BLaER1 treated with 17β-estradiol and CSF1 and Interleukin-3, amounts not matched to agents 10 nM and 100 nM (cell line): ENCODE data around the gene ARL8B.
A peak's percentile ranks its signal among the peaks of the same experiment; 100 is the strongest.

Experiments used
- H3K27ac ChIP-seq, 11 experiments: shearing (Covaris generic); formaldehyde crosslinking; 2 replicates each; pipeline ENCODE4 v1.8.1; 2022
- H3K27me3 ChIP-seq, 11 experiments: shearing (Covaris generic); formaldehyde crosslinking; 2 replicates each; pipeline ENCODE4 v1.8.1; 2022
- H3K36me3 ChIP-seq, 11 experiments: shearing (Covaris generic); formaldehyde crosslinking; 2 replicates each; pipeline ENCODE4 v1.8.1; 2022
- H3K4me1 ChIP-seq, 10 experiments: shearing (Covaris generic); formaldehyde crosslinking; 2 replicates each; pipeline ENCODE4 v1.8.1; 2022
- H3K4me2 ChIP-seq, 11 experiments: shearing (Covaris generic); formaldehyde crosslinking; 2 replicates each; pipeline ENCODE4 v1.8.1; 2022
- H3K4me3 ChIP-seq, 10 experiments: shearing (Covaris generic); formaldehyde crosslinking; 2 replicates each; pipeline ENCODE4 v1.8.1; 2022
- H3K9ac ChIP-seq, 11 experiments: shearing (Covaris generic); formaldehyde crosslinking; 2 replicates each; pipeline ENCODE4 v1.8.1; 2022
- H3K9me3 ChIP-seq, 11 experiments: shearing (Covaris generic); formaldehyde crosslinking; replicated peaks in 1 of 11; 2 replicates each; pipeline ENCODE4 v1.8.1; 2022
- H4K20me1 ChIP-seq, 11 experiments: shearing (Covaris generic); formaldehyde crosslinking; 2 replicates each; pipeline ENCODE4 v1.8.1; 2022
- Cebpa-rat ChIP-seq, 11 experiments: shearing (Covaris generic); IDR thresholded peaks; 2 replicates each; pipeline ENCODE4 v1.8.1; 2022

The ARL8B gene

GRCh38 chr3:5126586-5126985, 4.5 kb downstream of the ARL8B start:
- Histone ChIP-seq H3K27me3 (no peaks in the 10 kb centered on the region), H3K4me1 (peaks cover 30 to 77% (median 45%) of the 10 kb centered on the region in 10 experiments), H3K9me3 (no peaks in the 10 kb centered on the region), H3K36me3 (peaks cover 29 to 66% (median 47%) of the 10 kb centered on the region in 11 experiments; a peak in 21 of 22 replicates), H3K9ac (peak overlapping the region in 5 of 11 experiments; percentile 3 to 99 (median 57); a peak in 10 of 22 replicates), H3K27ac (peak overlapping the region; percentile 49 to 90 (median 64); a peak in 21 of 22 replicates), H3K4me2 (peak overlapping the region in 9 of 11 experiments; percentile 19 to 98 (median 91); a peak in 15 of 22 replicates), H4K20me1 (peaks cover 50 to 94% (median 89%) of the 10 kb centered on the region in 11 experiments; a peak in 21 of 22 replicates), H3K4me3 (peak overlapping the region in 3 of 10 experiments; percentile 29 to 88 (median 30); a peak in 5 of 20 replicates)
- TF ChIP-seq Cebpa-rat (IDR thresholded peaks at IDR 0.05) = peak in 2 of 11 experiments; percentile 39 to 72; a peak in 4 of 22 replicates

GRCh38 chr3:5128849-5129248, 6.8 kb downstream of the ARL8B start:
- Histone ChIP-seq H4K20me1 (peaks cover 60 to 100% (median 96%) of the 10 kb centered on the region in 11 experiments; a peak in 21 of 22 replicates), H3K27ac (no peak overlapping the region), H3K4me2 (peak overlapping the region in 3 of 11 experiments; percentile 12 to 51 (median 40); a peak in 3 of 22 replicates), H3K27me3 (no peaks in the 10 kb centered on the region), H3K36me3 (peaks cover 29 to 80% (median 50%) of the 10 kb centered on the region in 11 experiments; a peak in 21 of 22 replicates), H3K4me1 (peaks cover 29 to 94% (median 48%) of the 10 kb centered on the region in 10 experiments), H3K9ac (peak overlapping the region in 1 of 11 experiments; percentile 45; a peak in 1 of 22 replicates), H3K4me3 (no peak overlapping the region), H3K9me3 (no peaks in the 10 kb centered on the region)
- no peak for TF ChIP-seq Cebpa-rat (IDR thresholded peaks at IDR 0.05)

- Histone ChIP-seq H4K20me1 (peaks cover 76 to 100% (median 98%) of the 10 kb centered on the region in 11 experiments), H3K4me1 (peaks cover 33 to 91% (median 50%) of the 10 kb centered on the region in 10 experiments), H3K9ac (peak overlapping the region in 2 of 11 experiments; percentile 8 to 49; a peak in 1 of 22 replicates), H3K36me3 (peaks cover 12 to 45% (median 33%) of the 10 kb centered on the region in 11 experiments; a peak in 21 of 22 replicates), H3K27me3 (no peaks in the 10 kb centered on the region), H3K9me3 (no peaks in the 10 kb centered on the region), H3K4me2 (peak overlapping the region in 6 of 11 experiments; percentile 19 to 65 (median 41); a peak in 9 of 22 replicates), H3K27ac (peak overlapping the region in 2 of 11 experiments; percentile 2 to 7; a peak in 1 of 22 replicates), H3K4me3 (no peak overlapping the region)
- TF ChIP-seq Cebpa-rat (IDR thresholded peaks at IDR 0.05) = no peak
Observed at GRCh38 chr3:5133239-5134018, 11.3 kb downstream of the ARL8B start.

- Histone ChIP-seq H3K9ac (0 out of 22 replicates have a peak overlapping the region, but pooled peaks of 1 of the 11 experiments have one; percentile 27), H3K4me3 (no peak overlapping the region), H3K27ac (peak overlapping the region in 3 of 11 experiments; percentile 2 to 14 (median 7); a peak in 1 of 22 replicates), H3K27me3 (no peaks in the 10 kb centered on the region), H3K36me3 (peaks cover 12 to 40% (median 32%) of the 10 kb centered on the region in 11 experiments; a peak in 21 of 22 replicates), H3K4me2 (peak overlapping the region in 6 of 11 experiments; percentile 19 to 65 (median 41); a peak in 9 of 22 replicates), H3K9me3 (no peaks in the 10 kb centered on the region), H4K20me1 (peaks cover 81 to 100% (median 100%) of the 10 kb centered on the region in 11 experiments), H3K4me1 (peaks cover 38 to 91% (median 56%) of the 10 kb centered on the region in 10 experiments)
- TF ChIP-seq Cebpa-rat (IDR thresholded peaks at IDR 0.05) = no peak
Observed at GRCh38 chr3:5134019-5134391, 11.9 kb downstream of the ARL8B start.

GRCh38 chr3:5134499-5134898, 12.4 kb downstream of the ARL8B start:
- Histone ChIP-seq H3K4me3 (no peak overlapping the region), H3K4me2 (peak overlapping the region in 7 of 11 experiments; percentile 5 to 65 (median 36); a peak in 9 of 22 replicates), H3K27ac (peak overlapping the region in 2 of 11 experiments; percentile 14 to 17; a peak in 1 of 22 replicates), H3K9me3 (no peaks in the 10 kb centered on the region), H3K36me3 (peaks cover 12 to 36% (median 27%) of the 10 kb centered on the region in 11 experiments; a peak in 21 of 22 replicates), H3K27me3 (no peaks in the 10 kb centered on the region), H3K9ac (0 out of 22 replicates have a peak overlapping the region, but pooled peaks of 1 of the 11 experiments have one; percentile 27), H3K4me1 (peaks cover 42 to 91% (median 61%) of the 10 kb centered on the region in 10 experiments), H4K20me1 (peaks cover 81 to 100% (median 100%) of the 10 kb centered on the region in 11 experiments)
- no peak for TF ChIP-seq Cebpa-rat (IDR thresholded peaks at IDR 0.05)

- peaks cover 9 to 28% (median 22%) of the 10 kb centered on the region in 11 experiments; a peak in 21 of 22 replicates for H3K36me3 ChIP-seq
- H3K9ac ChIP-seq = peak overlapping the region in 5 of 11 experiments; percentile 8 to 49 (median 32); a peak in 2 of 22 replicates
- H3K9me3 ChIP-seq = peaks cover 0 to 14% (median 9%) of the 10 kb centered on the region in 11 experiments; a peak in 13 of 22 replicates
- no peaks in the 10 kb centered on the region for H3K27me3 ChIP-seq
- peak overlapping the region; percentile 55 to 79 (median 72); a peak in 21 of 22 replicates for H3K4me2 ChIP-seq
- TF ChIP-seq Cebpa-rat (IDR thresholded peaks at IDR 0.05) = no peak
- peaks cover 51 to 98% (median 77%) of the 10 kb centered on the region in 10 experiments for H3K4me1 ChIP-seq
- H4K20me1 ChIP-seq = peaks cover 74 to 100% (median 99%) of the 10 kb centered on the region in 11 experiments
- H3K4me3 ChIP-seq = no peak overlapping the region
- H3K27ac ChIP-seq = peak overlapping the region in 8 of 11 experiments; percentile 23 to 74 (median 57); a peak in 13 of 22 replicates
Observed at GRCh38 chr3:5136211-5136918, 14.3 kb downstream of the ARL8B start.

- Histone ChIP-seq H3K4me3 (peak overlapping the region in 1 of 10 experiments; percentile 17; a peak in 1 of 20 replicates), H3K27ac (peak overlapping the region; percentile 11 to 74 (median 49); a peak in 21 of 22 replicates), H3K36me3 (peaks cover 15 to 28% (median 24%) of the 10 kb centered on the region in 11 experiments; a peak in 21 of 22 replicates), H3K4me1 (peaks cover 51 to 99% (median 77%) of the 10 kb centered on the region in 10 experiments), H4K20me1 (peaks cover 70 to 100% (median 99%) of the 10 kb centered on the region in 11 experiments), H3K27me3 (no peaks in the 10 kb centered on the region), H3K9ac (peak overlapping the region in 10 of 11 experiments; percentile 2 to 51 (median 32); a peak in 12 of 22 replicates), H3K4me2 (peak overlapping the region; percentile 55 to 79 (median 72)), H3K9me3 (peaks cover 0 to 20% (median 15%) of the 10 kb centered on the region in 11 experiments; a peak in 17 of 22 replicates)
- TF ChIP-seq Cebpa-rat (IDR thresholded peaks at IDR 0.05) = no peak
Observed at GRCh38 chr3:5136919-5137429, 14.9 kb downstream of the ARL8B start.
